Hematopoietic multipotent progenitor cell (in vitro differentiated cells): ENCODE measurements around the gene RTN4RL1. TPM values are rescaled to one million over a fixed set of nuclear protein-coding genes. Genes with fewer than 3 reads are reported as not detected.
"Not testable (repeated sequence)": the region's sequence is repeated elsewhere in the genome, so short reads cannot be mapped to it uniquely, and the experiment has no call there.

Experiments used
- DNase-seq, 3 donors: peaks; one replicate each; pipeline ENCODE4 v3.0.0-alpha.2; 2011 to 2015; ENCODE audit warnings: low read depth in 2 of 3, low spot score in 2 of 3
- total RNA-seq: library from RNA; depleted of rRNA; stranded (reverse); fragments of >200 nt; gene quantifications from one replicate; pipeline ENCODE4 v1.2.3, GENCODE V29; 2012

Gene RTN4RL1
- total RNA-seq, 1 donor, result 1.6 TPM

DNA sequence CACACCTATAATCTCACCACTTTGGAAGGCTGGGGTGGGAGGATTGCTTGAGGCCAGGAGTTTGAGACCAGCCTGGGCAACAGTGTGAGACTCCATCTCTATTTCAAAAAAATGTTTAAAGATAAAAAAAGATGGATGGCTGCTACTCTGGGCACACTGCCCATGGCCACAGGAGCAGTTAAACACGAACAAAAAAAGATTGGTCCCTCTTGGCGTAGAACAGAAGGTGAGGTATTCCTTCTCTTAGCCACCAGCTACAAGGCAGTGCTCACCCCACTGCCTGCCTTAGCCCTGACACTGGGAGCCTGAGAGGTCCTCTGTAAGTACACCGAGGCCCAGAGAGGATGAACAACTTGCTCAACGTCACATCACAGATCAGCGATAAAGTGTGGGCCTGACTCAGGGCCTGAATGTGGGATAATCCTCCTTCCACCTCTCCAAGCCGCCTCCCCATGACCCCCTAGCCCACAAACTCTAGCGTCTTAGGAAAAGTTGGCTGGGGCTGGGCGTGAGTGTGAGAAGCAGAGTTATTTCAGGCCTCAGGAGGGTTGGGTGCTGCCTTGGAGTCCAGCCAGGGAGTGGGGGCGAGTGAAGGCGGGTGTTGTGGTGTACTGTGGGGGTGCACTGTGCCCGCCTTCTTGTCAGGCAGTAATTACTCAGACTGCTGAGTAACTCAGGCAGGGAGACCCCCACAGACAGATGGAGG, 2.5 kb upstream of the RTN4RL1 start:
- DNase-seq, result no peak

DNA sequence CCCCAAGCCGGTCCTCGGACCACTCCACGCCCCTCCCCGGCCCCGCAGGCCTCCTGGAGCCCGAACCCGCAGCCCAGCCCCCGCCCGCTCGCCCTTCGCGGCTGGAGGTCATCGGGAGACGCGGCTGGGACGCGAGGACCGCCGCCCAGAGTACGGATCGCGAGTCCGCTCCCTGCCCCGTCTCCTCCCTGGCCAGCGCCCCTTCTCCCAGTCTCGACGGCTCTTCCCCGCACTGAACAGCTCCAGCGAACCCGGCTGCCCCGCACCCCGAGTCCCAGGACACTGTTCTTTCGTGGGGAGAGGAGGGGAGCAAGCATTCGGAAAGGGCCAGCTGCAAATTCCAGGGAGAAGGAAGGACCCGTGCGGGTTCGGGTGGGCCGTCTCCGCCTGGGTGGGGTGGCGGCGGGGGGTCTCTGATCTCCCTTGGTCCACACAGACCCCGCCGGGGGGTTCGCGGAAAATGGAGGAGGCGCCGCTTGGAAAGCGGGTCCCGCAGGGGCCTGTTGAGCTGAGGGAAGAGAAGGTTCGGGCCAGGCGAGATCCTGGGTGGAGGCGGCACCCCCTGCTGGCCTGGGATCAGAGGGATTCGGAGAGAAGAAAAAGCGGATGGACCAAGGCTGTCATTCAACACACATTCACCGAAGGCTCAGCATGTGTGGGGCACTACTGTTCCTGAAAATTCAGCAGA, 632 bp upstream of the RTN4RL1 start:
- peak in 2 of 3 donors; percentile 56 to 62 for DNase-seq

DNA sequence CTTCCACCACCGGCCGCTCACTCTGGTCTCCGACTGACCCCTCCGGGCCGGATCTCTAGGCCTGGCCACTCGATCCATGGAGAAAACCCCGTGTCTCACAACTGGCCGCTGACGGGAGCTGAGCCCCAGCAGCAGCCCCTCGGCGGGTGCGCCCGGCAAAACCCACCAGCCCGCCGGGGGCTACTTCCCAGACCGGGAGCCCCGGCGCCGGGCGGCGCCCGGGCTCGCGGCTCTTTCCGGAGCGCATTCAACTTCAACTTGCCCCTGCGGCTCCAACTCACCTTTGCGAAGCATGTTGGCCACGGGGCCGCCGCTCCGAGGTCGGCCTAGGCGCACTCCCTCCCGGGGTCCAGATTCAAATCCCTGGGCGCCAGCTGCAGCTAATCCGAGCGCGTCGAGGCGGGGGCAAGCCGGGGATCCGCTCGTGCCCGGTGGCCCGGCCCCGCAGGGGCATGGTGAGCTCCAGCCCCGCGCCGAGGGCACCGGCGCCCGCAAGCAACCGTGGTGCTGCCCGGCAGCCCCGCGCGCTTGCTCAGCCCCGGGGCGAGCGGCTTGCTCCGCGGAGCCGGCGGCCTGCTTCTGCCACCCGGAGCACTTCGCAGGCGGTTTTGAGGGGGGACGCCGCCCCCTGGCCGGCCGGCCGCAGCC, 438 bp downstream of the RTN4RL1 start:
- DNase-seq, result no peak

GRCh38 chr17:2023692-2024571, 1.2 kb downstream of the RTN4RL1 start:
- peak in 2 of 3 donors; percentile 84 to 90 for DNase-seq

DNA sequence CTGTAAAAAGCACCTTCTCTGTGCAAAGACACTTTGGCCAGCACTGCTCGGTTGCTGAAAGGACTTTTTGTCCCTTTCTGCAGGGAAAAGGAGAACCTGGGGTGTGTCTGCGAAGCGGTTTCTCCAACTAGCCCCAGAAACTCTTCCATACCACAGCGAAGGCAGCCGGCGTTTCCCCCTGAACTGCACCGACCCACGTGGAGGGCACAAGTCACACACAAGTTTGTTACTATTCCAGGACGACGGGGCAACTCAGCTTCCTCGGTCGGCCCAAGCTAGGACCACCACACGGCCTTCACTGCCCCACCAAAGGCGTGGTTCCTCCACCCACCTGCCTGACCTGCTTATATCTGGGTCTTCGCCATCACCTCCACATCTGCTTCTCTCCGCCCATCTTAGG, 1.9 kb downstream of the RTN4RL1 start:
- no peak for DNase-seq

DNA sequence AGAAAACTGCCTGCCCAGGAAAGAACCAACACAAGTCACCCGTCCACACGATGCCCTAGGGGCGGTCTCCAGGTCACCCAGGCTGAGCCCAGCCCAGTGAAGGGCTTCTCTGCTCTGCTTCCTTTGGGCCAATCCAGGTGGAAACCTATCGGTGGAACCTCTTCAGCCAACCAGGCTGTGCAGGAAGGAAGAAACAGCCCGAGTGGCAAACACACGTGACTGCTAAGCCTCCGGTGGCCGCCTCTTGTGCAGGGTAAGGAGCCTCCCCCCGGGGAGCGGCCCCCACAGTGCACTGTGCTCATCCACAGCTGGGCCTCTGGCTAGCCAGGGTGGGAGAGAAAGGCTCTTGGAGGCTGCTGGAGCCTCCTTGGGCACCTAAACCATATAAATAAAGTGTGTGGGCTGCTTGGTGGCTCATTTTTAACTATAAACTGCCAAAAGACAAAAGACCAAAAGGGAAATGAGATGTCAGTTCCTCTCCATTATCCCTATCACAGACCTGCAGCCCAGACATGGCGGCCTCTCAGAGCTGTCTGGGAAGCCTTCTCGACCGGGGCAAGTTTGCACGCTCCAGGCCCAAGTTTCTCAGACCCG, 2.4 kb downstream of the RTN4RL1 start:
- no peak for DNase-seq

DNA sequence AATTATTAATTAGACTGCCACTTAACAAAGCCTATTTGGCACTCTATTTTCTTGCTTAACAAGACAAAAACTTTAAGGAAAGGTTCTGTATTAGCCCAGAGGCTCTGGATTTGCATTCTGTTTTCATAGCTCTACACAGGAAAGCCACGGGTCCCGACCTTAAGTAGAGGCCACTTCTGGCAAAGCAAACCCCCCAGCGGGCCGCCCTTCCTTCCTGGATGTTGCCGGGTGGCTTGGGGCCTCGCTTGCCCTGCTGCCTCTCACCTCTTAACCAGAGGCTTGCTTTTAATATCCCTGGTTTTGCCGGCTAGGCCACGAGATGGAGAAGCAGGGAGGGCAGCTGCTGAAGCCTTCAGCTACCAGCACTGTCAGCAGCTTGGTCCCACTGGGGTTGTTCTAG, 4.4 kb downstream of the RTN4RL1 start:
- no peak for DNase-seq

- no peak for DNase-seq
These were observed 5.4 kb downstream of the RTN4RL1 start for GRCh38 chr17:2019723-2020122.

DNA sequence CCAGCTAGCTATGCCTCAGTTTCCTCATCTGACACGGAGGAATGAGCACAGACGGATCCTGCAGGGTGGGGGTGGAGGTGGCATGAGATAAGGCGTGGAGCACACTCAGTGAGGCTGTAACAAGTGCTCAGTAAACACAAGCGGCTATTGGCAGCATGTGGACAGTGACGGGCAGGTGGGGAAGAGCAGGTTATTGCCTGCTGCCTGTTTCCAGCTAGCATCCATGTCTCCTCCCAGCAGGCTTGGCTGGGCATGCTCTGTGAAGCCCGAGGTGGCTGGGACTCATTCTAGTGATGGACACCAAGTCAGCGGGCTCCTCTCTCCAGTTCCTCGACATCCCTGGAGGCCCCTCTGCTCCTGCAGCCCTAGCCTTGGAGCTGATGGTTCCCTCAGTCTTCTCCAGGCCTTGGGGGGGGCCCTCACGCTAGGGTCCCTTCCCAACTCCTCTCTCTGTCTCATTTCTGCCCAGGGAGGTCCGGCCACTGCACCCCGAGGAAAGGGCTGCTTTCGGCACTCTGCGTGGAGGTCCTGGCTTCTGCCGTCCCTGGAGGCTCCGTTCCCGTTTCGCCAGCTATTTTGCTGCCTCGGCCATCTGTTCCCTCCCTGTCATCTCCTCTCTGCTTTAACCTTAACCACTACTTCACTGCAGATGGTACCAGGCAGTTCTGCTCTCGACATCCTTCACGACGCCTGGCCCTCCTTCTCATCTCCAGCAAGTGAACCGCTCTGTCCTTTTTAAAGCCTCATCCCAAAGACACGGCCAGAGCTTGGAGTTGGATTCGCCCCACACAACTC, 6.2 kb downstream of the RTN4RL1 start:
- DNase-seq, result no peak

GRCh38 chr17:2017274-2017941, 7.7 kb downstream of the RTN4RL1 start:
- no peak for DNase-seq

DNA sequence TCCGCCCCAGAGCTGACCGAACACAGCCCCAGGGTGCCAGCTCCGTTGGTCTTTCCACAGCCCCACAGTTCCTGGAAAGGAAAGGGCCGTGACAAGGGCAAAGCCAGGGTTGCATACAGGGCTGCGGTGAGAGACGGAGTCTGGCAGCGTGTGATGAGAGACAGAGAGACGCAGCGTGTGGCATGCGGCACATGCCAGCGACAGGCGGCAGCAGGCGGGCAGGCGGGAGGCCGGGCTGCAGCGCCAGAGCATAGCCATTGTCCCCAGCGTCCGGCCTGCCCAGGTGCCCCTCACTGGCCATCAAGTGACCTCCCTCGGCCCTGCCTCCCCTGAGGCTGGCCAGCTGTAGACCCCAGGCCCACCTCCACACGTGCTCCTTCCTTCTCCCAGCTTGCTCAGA, 8.6 kb downstream of the RTN4RL1 start:
- DNase-seq, result no peak

- DNase-seq, result no peak
These were observed 9.8 kb downstream of the RTN4RL1 start for GRCh38 chr17:2015314-2015713.

GRCh38 chr17:2013994-2014317, 11.2 kb downstream of the RTN4RL1 start:
- DNase-seq, result no peak

GRCh38 chr17:2013220-2013993, 11.7 kb downstream of the RTN4RL1 start:
- not testable (repeated sequence) for DNase-seq

DNA sequence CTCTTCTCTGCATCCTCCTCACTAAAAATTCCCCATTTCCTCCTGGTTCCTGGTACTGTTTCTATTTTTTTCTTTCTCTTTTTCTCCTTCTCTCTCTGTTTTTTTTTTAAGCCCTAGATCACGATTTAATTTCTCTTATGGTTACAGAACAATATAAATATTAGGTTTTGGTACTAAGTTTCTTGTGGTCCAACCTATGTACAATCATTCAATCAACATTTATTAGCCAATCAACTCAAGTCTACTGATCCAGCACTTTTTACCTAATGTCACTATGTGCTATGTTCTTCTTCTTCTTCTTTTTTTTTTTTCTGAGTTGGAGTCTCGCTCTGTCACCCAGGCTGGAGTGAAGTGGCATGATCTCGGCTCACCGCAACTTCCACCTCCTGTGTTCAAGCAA, 12.6 kb downstream of the RTN4RL1 start:
- no peak for DNase-seq

GRCh38 chr17:2011411-2012371, 13.4 kb downstream of the RTN4RL1 start:
- DNase-seq, result no peak

- DNase-seq, result no peak
These were observed 15.4 kb downstream of the RTN4RL1 start for GRCh38 chr17:2009737-2010136.
